GM12878 (cell line): ENCODE results near the gene SSPN. TPM values are rescaled to one million over a fixed set of nuclear protein-coding genes. Genes with fewer than 3 reads are reported as not detected.

Experiments used
- ATAC-seq: fragments of 200-7000 bp; cut with Tn5 transposase; 3 replicates; pipeline ENCODE4 v1.9.1; 2020; ENCODE audit warnings: mild to moderate bottlenecking, moderate library complexity
- BruUV-seq: library from RNA; stranded (reverse); fragments of 400-500 nt; replicated peaks from 2 replicates; lab custom pipeline; 2021; lab: Mats Ljungman, UMichigan
- CTCF ChIA-PET: fragments of 300-600 bp; sonication (Branson Sonifier 250); formaldehyde crosslinking; extraction: SDS; loops from one replicate; lab custom pipeline; 2021; ENCODE audit warnings: inconsistent platforms; lab: Yijun Ruan, JAX
- POLR2A ChIA-PET: fragments of 350-600 bp; formaldehyde crosslinking; extraction: SDS; loops from one replicate; lab custom pipeline; 2021; ENCODE audit warnings: inconsistent platforms; lab: Charles Lee
- RAD21 ChIA-PET: fragments of 300-600 bp; sonication (Branson Sonifier 250); formaldehyde crosslinking; loops from one replicate; lab custom pipeline; 2023; ENCODE audit warnings: antibody characterized with exemption; ENCODE audit not compliant: unreplicated experiment; lab: Charles Lee
- SMC1A ChIA-PET: fragments of 300-600 bp; sonication (Branson Sonifier 250); formaldehyde crosslinking; loops from one replicate; lab custom pipeline; 2023; ENCODE audit not compliant: unreplicated experiment, uncharacterized antibody; lab: Charles Lee
- DNase-seq: peaks from one replicate; pipeline ENCODE4 v3.0.0-alpha.2; 2011; ENCODE audit warnings: low read depth, low spot score
- FAIRE-seq: peaks from 3 replicates; lab custom pipeline; 2011; peaks lifted over from hg19 to GRCh38; lab: Jason Lieb, UNC
- H2AFZ ChIP-seq: 2 replicates; pipeline ENCODE4 v1.6.0; 2011; ENCODE audit warnings: low read depth, low read length, control low read depth; ENCODE audit not compliant: control insufficient read depth
- H3K27ac ChIP-seq: 2 replicates; pipeline ENCODE4 v1.5.1; 2011; ENCODE audit warnings: control low read depth; ENCODE audit not compliant: control insufficient read depth, insufficient read depth
- H3K27me3 ChIP-seq, 2 experiments: replicated peaks in 1 of 2; 2 replicates each; pipeline versions ENCODE4 v1.6.0 to v1.6.1; 2011; ENCODE audit warnings: low read length in 1 of 2; ENCODE audit not compliant: control insufficient read depth in 2 of 2, insufficient read depth in 2 of 2
- H3K36me3 ChIP-seq, 2 experiments: 2 replicates each; pipeline ENCODE4 v1.5.1; 2011; ENCODE audit warnings: low read length in 1 of 2; ENCODE audit not compliant: control insufficient read depth in 2 of 2, insufficient read depth in 2 of 2
- H3K4me1 ChIP-seq: 2 replicates; pipeline ENCODE4 v1.6.1; 2011; ENCODE audit warnings: mild to moderate bottlenecking, low read length, moderate library complexity, mixed read lengths; ENCODE audit not compliant: control insufficient read depth, insufficient read depth
- H3K4me2 ChIP-seq: 2 replicates; pipeline ENCODE4 v1.6.0; 2011; ENCODE audit warnings: control low read depth; ENCODE audit not compliant: control insufficient read depth, insufficient read depth
- H3K4me3 ChIP-seq: fragments of 200-600 bp; sonication (generic); 2 replicates; pipeline ENCODE4 v1.5.1; 2016
- H3K79me2 ChIP-seq: 2 replicates; pipeline ENCODE4 v1.6.0; 2011; ENCODE audit warnings: low read length; ENCODE audit not compliant: control insufficient read depth, insufficient read depth
- H3K9ac ChIP-seq: 2 replicates; pipeline ENCODE4 v1.8.0; 2011; ENCODE audit warnings: low read length, control low read depth, mixed read lengths; ENCODE audit not compliant: control insufficient read depth, insufficient read depth
- H3K9me3 ChIP-seq: replicated peaks from 3 replicates; pipeline ENCODE4 v1.5.1; 2011; ENCODE audit warnings: mild to moderate bottlenecking, low read length; ENCODE audit not compliant: control insufficient read depth, insufficient read depth
- H4K20me1 ChIP-seq: 2 replicates; pipeline ENCODE4 v1.6.0; 2011; ENCODE audit not compliant: control insufficient read depth, insufficient read depth
- HDGF ChIP-seq: fragments of 450-650 bp; IDR thresholded peaks from 2 replicates; pipeline ENCODE4 v1.6.1; 2016; ENCODE audit warnings: antibody characterized with exemption
- PBX3 ChIP-seq: IDR thresholded peaks from 2 replicates; pipeline ENCODE4 v1.6.1; 2011; ENCODE audit warnings: mild to moderate bottlenecking, low read depth, low read length, moderate library complexity; ENCODE audit not compliant: insufficient replicate concordance
- PML ChIP-seq: IDR thresholded peaks from 2 replicates; pipeline ENCODE4 v1.6.1; 2012; ENCODE audit warnings: low read length, inconsistent platforms
- ZBTB11 ChIP-seq: fragments of 450-650 bp; formaldehyde crosslinking; IDR thresholded peaks from 2 replicates; pipeline ENCODE4 v1.5.0; 2022; ENCODE audit warnings: mild to moderate bottlenecking, missing genetic modification characterization
- WGBS: methylation state at CpG from one replicate; pipeline ENCODE4 v1.1.6; 2016; ENCODE audit warnings: low lambda C conversion rate; ENCODE audit not compliant: insufficient replicate concordance, insufficient coverage; ENCODE audit errors: missing lambda C conversion rate; 5-methylcytosine and 5-hydroxymethylcytosine counted together
- in situ Hi-C: fragments of 300-500 bp; cut with MboI; formaldehyde crosslinking; loops from 9 replicates; pipeline ENCODE4 v1.14.3; 2018; ENCODE audit warnings: mixed read lengths
- intact Hi-C: fragments of 100-400 bp; cut with micrococcal nuclease; formaldehyde crosslinking; loops from one replicate; pipeline ENCODE4 v1.14.2; 2022; ENCODE audit not compliant: unreplicated experiment
- polyA plus RNA-seq, 11 experiments: library from polyadenylated mRNA; depleted of rRNA in 4 of 11; unstranded in 6 of 11; stranded (reverse) in 5 of 11; fragments of >200 nt; fragmentation: Nextera tagmentation in 4 of 11; fragmentation: Illumina TruSeq in 1 of 11; extraction: Ambion mirVana in 4 of 11; extraction: Trizol in 1 of 11; gene quantifications; 1 replicate in 1 of 11; 2 replicates in 10 of 11; pipeline versions ENCODE4 v1.2.1 to v1.2.3, GENCODE V29; 2011 to 2016; ENCODE audit warnings: inconsistent platforms in 2 of 11, missing spikeins in 2 of 11, low read depth in 1 of 11
- total RNA-seq, 4 experiments: library from RNA; depleted of rRNA in 3 of 4; stranded (reverse); fragments of >200 nt in 3 of 4; fragmentation: Illumina TruSeq in 1 of 4; extraction: Trizol in 1 of 4; gene quantifications; 2 replicates each; pipeline versions ENCODE4 v1.2.1 to v1.2.3, GENCODE V29; 2013 to 2021
- TF ChIP-seq, protein P1 (sequence below): fragments of 450-650 bp; IDR thresholded peaks from 2 replicates; pipeline ENCODE4 v1.6.1; 2018; ENCODE audit warnings: mild to moderate bottlenecking, low read depth, moderate library complexity; ENCODE audit not compliant: partially characterized antibody

Gene SSPN
- total and polyA plus RNA-seq, 10 of the 15 experiments (the other 5 are each of a cell fraction or from before 2014, with no cell fraction given) = 0.04 to 0.41 (median 0.28) TPM; not detected in 5

GRCh38 chr12:26297396-26298070, 102.2 kb downstream of the SSPN start:
- Histone ChIP-seq H4K20me1 (no peaks in the 10 kb centered on the region), H3K79me2 (no peaks in the 10 kb centered on the region), H3K4me1 (peaks cover 20% of the 10 kb centered on the region), H3K36me3 (no peaks in the 10 kb centered on the region), H3K9me3 (no peaks in the 10 kb centered on the region), H3K4me3 (no peak overlapping the region), H2AFZ (no peak overlapping the region), H3K27ac (no peak overlapping the region), H3K27me3 (no peaks in the 10 kb centered on the region; a peak in 2 of 4 replicates), H3K4me2 (peak overlapping the region; percentile 79; the same call in 1 of the 2 replicates), H3K9ac (no peak overlapping the region)
- no peak for ATAC-seq
- CTCF ChIA-PET = interaction anchor here (1.0 to 3.4 kb wide), 12 partner anchors 8 to 208 kb away, joined by 3 to 46 read pairs (median 4); no protein-coding TSS in a partner anchor
- POLR2A ChIA-PET = interaction anchor here (0.9 to 4.3 kb wide), 6 partner anchors 9 to 141 kb away, joined by 3 to 41 read pairs (median 12); no protein-coding TSS in a partner anchor
- no peak for DNase-seq
- TF ChIP-seq HDGF = no peak
- peak; percentile 22 for TF ChIP-seq PBX3
- TF ChIP-seq, protein P1, sequence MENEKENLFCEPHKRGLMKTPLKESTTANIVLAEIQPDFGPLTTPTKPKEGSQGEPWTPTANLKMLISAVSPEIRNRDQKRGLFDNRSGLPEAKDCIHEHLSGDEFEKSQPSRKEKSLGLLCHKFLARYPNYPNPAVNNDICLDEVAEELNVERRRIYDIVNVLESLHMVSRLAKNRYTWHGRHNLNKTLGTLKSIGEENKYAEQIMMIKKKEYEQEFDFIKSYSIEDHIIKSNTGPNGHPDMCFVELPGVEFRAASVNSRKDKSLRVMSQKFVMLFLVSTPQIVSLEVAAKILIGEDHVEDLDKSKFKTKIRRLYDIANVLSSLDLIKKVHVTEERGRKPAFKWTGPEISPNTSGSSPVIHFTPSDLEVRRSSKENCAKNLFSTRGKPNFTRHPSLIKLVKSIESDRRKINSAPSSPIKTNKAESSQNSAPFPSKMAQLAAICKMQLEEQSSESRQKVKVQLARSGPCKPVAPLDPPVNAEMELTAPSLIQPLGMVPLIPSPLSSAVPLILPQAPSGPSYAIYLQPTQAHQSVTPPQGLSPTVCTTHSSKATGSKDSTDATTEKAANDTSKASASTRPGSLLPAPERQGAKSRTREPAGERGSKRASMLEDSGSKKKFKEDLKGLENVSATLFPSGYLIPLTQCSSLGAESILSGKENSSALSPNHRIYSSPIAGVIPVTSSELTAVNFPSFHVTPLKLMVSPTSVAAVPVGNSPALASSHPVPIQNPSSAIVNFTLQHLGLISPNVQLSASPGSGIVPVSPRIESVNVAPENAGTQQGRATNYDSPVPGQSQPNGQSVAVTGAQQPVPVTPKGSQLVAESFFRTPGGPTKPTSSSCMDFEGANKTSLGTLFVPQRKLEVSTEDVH = no peak
- no peak for TF ChIP-seq PML
- no peak for TF ChIP-seq ZBTB11
- 88% methylated on average over 8 of the region's 8 CpGs for WGBS
- no TSS peak for BruUV-seq
- FAIRE-seq = no peak
- in situ Hi-C loops = no loop called here
- intact Hi-C loops = no loop called here
- RAD21 ChIA-PET = interaction anchor here (1.0 to 5.7 kb wide), 13 partner anchors 9 to 179 kb away, joined by 3 to 111 read pairs (median 6); partner anchors contain the start of gene BHLHE41
- SMC1A ChIA-PET = interaction anchor here (0.8 to 11.1 kb wide), 26 partner anchors 10 to 518 kb away, joined by 3 to 203 read pairs (median 5); partner anchors contain the start of gene SSPN
